ENCODE results near the gene UBL4B.

DNA sequence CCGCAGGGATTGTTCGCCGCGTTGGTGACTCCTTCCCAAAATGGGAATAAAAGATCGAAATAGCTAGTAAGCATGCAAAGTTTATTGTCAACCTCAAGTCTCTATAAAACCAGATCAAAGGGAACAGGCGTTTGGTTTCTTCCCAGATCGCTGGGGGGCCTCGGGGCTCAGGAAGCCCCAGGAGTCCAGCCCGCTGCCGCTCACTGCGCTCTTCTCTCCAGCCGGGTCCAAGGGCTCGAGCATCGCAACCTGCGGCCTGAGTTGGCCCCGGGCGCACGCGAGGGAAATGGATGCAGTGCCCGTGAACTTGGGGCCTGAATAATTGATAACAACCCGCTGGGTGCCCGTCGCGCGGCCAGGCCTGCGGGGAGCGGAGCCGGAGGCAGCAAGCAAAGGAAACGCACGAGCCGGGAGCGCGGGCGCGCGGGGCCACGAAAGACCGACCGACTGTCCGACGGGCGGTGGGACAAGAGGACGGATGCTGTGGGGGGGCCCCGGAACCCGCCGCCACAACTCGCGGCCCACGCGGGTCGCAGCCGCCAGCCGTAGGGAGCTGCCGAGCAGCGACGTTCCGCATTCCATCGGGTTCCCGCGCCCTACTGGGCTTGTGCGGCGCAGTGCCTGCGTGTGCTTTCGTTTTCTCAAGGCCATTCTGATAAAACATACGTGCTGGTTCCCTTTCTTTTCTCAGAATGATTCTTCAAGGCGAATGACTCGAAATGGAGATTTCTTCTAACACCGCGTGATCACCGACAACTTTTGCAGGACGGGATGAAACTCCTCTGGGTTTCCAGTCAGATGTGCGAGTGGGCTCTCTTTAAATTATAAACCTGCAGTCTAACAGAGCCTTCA, 27.8 kb upstream of the UBL4B start:
- TF ChIP-seq, protein P1, sequence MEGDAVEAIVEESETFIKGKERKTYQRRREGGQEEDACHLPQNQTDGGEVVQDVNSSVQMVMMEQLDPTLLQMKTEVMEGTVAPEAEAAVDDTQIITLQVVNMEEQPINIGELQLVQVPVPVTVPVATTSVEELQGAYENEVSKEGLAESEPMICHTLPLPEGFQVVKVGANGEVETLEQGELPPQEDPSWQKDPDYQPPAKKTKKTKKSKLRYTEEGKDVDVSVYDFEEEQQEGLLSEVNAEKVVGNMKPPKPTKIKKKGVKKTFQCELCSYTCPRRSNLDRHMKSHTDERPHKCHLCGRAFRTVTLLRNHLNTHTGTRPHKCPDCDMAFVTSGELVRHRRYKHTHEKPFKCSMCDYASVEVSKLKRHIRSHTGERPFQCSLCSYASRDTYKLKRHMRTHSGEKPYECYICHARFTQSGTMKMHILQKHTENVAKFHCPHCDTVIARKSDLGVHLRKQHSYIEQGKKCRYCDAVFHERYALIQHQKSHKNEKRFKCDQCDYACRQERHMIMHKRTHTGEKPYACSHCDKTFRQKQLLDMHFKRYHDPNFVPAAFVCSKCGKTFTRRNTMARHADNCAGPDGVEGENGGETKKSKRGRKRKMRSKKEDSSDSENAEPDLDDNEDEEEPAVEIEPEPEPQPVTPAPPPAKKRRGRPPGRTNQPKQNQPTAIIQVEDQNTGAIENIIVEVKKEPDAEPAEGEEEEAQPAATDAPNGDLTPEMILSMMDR (IDR thresholded peaks at IDR 0.05), result no peak
- TF ChIP-seq POLR2A (IDR thresholded peaks at IDR 0.05), result peak in 1 of 2 donors; percentile 37

Data from uterus (tissue), 2 donors.